Nephron (organoid): Measurements from ENCODE around the gene NUDT8.
A peak's percentile ranks its signal among the peaks of the same experiment; 100 is the strongest.

Source experiments
- H3K27ac Mint-ChIP-seq, 3 experiments: 2 replicates each; pipeline ENCODE4 v1.8.0; 2020; ENCODE audit warnings: mixed read lengths in 3 of 3, mild to moderate bottlenecking in 2 of 3, moderate library complexity in 1 of 3
- H3K27me3 Mint-ChIP-seq: 2 replicates; pipeline ENCODE4 v1.8.0; 2021; ENCODE audit warnings: low read depth, mild to moderate bottlenecking, moderate library complexity, mixed read lengths
- H3K36me3 Mint-ChIP-seq: 2 replicates; pipeline ENCODE4 v1.8.0; 2020; ENCODE audit warnings: low read depth, mixed read lengths
- H3K4me1 Mint-ChIP-seq: 2 replicates; pipeline ENCODE4 v1.8.0; 2020; ENCODE audit warnings: mixed read lengths
- H3K4me3 Mint-ChIP-seq, 3 experiments: 2 replicates each; pipeline ENCODE4 v1.8.0; 2020; ENCODE audit warnings: mild to moderate bottlenecking in 3 of 3, mixed read lengths in 3 of 3, moderate library complexity in 2 of 3
- H3K9me3 Mint-ChIP-seq: 2 replicates; pipeline ENCODE4 v1.8.0; 2020; ENCODE audit warnings: mixed read lengths
- TF ChIP-seq, protein P1 (sequence below), 3 experiments: fragments of 200-600 bp; sonication (generic); IDR thresholded peaks; one replicate each; pipeline ENCODE4 v1.5.0; 2021; ENCODE audit warnings: antibody characterized with exemption in 3 of 3; ENCODE audit not compliant: unreplicated experiment in 3 of 3

NUDT8 gene

DNA sequence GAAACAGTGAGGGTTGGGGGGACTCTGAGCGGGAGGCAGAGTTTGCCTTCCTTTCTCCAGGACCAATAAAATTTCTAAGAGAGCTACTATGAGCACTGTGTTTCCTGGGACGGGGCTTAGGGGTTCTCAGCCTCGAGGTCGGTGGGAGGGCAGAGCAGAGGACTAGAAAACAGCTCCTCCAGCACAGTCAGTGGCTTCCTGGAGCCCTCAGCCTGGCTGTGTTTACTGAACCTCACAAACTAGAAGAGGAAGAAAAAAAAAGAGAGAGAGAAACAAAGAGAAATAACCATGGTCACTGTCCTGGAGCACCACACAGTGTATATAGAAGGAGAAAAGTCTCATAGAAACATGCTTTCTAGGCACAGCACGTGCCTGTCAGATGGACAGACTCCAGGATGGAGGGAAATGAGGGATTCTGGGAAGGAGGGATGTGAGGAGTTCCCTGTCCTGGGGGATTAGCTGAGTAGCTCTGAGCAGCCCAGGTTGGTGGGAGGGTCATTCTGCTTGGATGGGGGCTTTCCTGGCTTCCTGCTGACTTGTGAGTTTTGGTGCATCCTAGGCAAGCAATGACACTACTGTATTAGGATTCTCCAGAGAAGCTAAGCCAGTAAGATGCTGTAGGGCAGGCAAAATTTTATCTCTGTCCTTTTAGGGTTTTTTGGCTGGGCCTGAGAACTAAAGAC lies 43.0 kb downstream of the NUDT8 start:
- Mint-ChIP-seq H3K27me3 (peaks cover 14% of the 10 kb centered on the region), H3K36me3 (peaks cover 47% of the 10 kb centered on the region), H3K4me1 (peaks cover 20% of the 10 kb centered on the region), H3K9me3 (no peaks in the 10 kb centered on the region), H3K27ac (peak overlapping the region in 2 of 3 experiments; percentile 11 to 68), H3K4me3 (peak overlapping the region; percentile 50 to 91 (median 79))
- TF ChIP-seq, protein P1, sequence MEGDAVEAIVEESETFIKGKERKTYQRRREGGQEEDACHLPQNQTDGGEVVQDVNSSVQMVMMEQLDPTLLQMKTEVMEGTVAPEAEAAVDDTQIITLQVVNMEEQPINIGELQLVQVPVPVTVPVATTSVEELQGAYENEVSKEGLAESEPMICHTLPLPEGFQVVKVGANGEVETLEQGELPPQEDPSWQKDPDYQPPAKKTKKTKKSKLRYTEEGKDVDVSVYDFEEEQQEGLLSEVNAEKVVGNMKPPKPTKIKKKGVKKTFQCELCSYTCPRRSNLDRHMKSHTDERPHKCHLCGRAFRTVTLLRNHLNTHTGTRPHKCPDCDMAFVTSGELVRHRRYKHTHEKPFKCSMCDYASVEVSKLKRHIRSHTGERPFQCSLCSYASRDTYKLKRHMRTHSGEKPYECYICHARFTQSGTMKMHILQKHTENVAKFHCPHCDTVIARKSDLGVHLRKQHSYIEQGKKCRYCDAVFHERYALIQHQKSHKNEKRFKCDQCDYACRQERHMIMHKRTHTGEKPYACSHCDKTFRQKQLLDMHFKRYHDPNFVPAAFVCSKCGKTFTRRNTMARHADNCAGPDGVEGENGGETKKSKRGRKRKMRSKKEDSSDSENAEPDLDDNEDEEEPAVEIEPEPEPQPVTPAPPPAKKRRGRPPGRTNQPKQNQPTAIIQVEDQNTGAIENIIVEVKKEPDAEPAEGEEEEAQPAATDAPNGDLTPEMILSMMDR (IDR thresholded peaks at IDR 0.05; ENCODE audit: unreplicated experiment in 3 of 3), result no peak

DNA sequence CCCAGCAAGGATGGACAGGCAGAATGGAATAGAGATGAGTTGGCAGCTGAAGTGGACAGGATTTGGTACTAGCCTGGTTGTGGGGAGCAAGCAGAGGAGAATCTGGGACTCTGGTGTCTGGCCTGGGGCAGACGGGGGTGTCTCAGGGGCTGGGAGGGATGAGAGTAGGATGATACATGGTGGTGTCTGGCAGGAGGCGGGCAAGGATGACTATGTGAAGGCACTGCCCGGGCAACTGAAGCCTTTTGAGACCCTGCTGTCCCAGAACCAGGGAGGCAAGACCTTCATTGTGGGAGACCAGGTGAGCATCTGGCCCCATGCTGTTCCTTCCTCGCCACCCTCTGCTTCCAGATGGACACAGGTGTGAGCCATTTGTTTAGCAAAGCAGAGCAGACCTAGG lies 43.8 kb downstream of the NUDT8 start:
- Mint-ChIP-seq H3K27me3 (peaks cover 22% of the 10 kb centered on the region), H3K4me3 (peak overlapping the region; percentile 79 to 91 (median 89)), H3K36me3 (peaks cover 47% of the 10 kb centered on the region), H3K27ac (peak overlapping the region; percentile 13 to 39 (median 36)), H3K9me3 (no peaks in the 10 kb centered on the region), H3K4me1 (peaks cover 28% of the 10 kb centered on the region)
- TF ChIP-seq, protein P1 (IDR thresholded peaks at IDR 0.05; ENCODE audit: unreplicated experiment in 3 of 3), result no peak

DNA sequence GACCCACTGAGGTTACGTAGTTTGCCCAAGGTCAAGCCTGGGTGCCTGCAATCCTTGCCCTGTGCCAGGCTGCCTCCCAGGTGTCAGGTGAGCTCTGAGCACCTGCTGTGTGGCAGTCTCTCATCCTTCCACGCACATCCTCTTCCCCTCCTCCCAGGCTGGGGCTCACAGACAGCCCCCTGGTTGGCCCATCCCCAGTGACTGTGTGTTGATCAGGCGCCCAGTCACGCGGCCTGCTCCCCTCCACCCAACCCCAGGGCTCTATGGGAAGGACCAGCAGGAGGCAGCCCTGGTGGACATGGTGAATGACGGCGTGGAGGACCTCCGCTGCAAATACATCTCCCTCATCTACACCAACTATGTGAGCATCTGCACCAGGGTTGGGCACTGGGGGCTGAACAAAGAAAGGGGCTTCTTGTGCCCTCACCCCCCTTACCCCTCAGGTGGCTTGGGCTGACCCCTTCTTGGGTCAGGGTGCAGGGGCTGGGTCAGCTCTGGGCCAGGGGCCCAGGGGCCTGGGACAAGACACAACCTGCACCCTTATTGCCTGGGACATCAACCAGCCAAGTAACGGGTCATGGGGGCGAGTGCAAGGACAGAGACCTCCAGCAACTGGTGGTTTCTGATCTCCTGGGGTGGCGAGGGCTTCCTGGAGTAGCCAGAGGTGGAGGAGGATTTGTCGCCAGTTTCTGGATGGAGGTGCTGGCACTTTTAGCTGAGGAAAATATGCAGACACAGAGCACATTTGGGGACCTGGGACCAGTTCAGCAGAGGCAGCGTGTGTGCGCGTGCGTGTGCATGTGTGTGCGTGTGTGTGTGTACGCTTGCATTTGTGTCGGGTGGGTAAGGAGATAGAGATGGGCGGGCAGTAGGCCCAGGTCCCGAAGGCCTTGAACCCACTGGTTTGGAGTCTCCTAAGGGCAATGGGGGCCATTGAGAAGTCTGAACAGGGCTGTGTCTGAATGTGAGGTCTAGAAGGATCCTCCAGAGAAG lies 44.6 kb downstream of the NUDT8 start:
- peak overlapping the region; percentile 89 to 91 (median 91) for H3K4me3 Mint-ChIP-seq
- no peaks in the 10 kb centered on the region for H3K9me3 Mint-ChIP-seq
- H3K27me3 Mint-ChIP-seq, result peaks cover 30% of the 10 kb centered on the region
- peaks cover 28% of the 10 kb centered on the region for H3K4me1 Mint-ChIP-seq
- TF ChIP-seq, protein P1 (IDR thresholded peaks at IDR 0.05; ENCODE audit: unreplicated experiment in 3 of 3), result no peak
- H3K36me3 Mint-ChIP-seq, result peaks cover 43% of the 10 kb centered on the region
- H3K27ac Mint-ChIP-seq, result peak overlapping the region; percentile 58 to 90 (median 83)

DNA sequence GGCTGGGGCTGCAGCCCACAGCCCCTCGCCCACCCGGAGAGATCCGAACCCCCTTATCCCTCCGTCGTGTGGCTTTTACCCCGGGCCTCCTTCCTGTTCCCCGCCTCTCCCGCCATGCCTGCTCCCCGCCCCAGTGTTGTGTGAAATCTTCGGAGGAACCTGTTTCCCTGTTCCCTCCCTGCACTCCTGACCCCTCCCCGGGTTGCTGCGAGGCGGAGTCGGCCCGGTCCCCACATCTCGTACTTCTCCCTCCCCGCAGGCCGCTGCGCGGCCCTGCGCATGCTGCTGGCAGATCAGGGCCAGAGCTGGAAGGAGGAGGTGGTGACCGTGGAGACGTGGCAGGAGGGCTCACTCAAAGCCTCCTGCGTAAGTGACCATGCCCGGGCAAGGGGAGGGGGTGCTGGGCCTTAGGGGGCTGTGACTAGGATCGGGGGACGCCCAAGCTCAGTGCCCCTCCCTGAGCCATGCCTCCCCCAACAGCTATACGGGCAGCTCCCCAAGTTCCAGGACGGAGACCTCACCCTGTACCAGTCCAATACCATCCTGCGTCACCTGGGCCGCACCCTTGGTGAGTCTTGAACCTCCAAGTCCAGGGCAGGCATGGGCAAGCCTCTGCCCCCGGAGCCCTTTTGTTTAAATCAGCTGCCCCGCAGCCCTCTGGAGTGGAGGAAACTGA lies 45.4 kb downstream of the NUDT8 start:
- Mint-ChIP-seq H3K27me3 (peaks cover 38% of the 10 kb centered on the region), H3K4me3 (peak overlapping the region; percentile 89 to 91 (median 91)), H3K9me3 (no peaks in the 10 kb centered on the region), H3K27ac (peak overlapping the region; percentile 58 to 90 (median 83)), H3K4me1 (peaks cover 28% of the 10 kb centered on the region), H3K36me3 (peaks cover 36% of the 10 kb centered on the region)
- TF ChIP-seq, protein P1 (IDR thresholded peaks at IDR 0.05; ENCODE audit: unreplicated experiment in 3 of 3), result no peak

DNA sequence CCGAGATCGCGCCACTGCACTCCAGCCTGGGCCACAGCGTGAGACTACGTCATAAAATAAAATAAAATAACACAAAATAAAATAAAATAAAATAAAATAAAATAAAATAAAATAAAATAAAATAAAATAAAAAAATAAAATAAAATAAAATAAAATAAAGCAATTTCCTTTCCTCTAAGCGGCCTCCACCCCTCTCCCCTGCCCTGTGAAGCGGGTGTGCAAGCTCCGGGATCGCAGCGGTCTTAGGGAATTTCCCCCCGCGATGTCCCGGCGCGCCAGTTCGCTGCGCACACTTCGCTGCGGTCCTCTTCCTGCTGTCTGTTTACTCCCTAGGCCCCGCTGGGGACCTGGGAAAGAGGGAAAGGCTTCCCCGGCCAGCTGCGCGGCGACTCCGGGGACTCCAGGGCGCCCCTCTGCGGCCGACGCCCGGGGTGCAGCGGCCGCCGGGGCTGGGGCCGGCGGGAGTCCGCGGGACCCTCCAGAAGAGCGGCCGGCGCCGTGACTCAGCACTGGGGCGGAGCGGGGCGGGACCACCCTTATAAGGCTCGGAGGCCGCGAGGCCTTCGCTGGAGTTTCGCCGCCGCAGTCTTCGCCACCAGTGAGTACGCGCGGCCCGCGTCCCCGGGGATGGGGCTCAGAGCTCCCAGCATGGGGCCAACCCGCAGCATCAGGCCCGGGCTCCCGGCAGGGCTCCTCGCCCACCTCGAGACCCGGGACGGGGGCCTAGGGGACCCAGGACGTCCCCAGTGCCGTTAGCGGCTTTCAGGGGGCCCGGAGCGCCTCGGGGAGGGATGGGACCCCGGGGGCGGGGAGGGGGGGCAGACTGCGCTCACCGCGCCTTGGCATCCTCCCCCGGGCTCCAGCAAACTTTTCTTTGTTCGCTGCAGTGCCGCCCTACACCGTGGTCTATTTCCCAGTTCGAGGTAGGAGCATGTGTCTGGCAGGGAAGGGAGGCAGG lies 46.2 kb downstream of the NUDT8 start, which contains the start of gene GSTP1:
Gene GSTP1, plus strand, starts transcription at position 566 of the 958 bp plus-strand sequence. Its CDS starts 32 bp downstream, at position 598.
- no peaks in the 10 kb centered on the region for H3K9me3 Mint-ChIP-seq
- peaks cover 41% of the 10 kb centered on the region for H3K27me3 Mint-ChIP-seq
- TF ChIP-seq, protein P1 (IDR thresholded peaks at IDR 0.05; ENCODE audit: unreplicated experiment in 3 of 3), result peak; percentile 93 to 95 (median 94)
- peaks cover 31% of the 10 kb centered on the region for H3K36me3 Mint-ChIP-seq
- peaks cover 32% of the 10 kb centered on the region for H3K4me1 Mint-ChIP-seq
- H3K27ac Mint-ChIP-seq, result peak within 1 kb of the TSS; percentile 88 to 95 (median 94)
- H3K4me3 Mint-ChIP-seq, result peak within 1 kb of the TSS; percentile 92 to 97 (median 94)
